ENCODE data around the gene HS3ST3A1. TPM values are rescaled to one million over a fixed set of nuclear protein-coding genes. Genes with fewer than 3 reads are reported as not detected.

HS3ST3A1 gene
- total RNA-seq, 4 donors from 2014 or later = 0.30 to 7.3 TPM; not detected in 2

DNA sequence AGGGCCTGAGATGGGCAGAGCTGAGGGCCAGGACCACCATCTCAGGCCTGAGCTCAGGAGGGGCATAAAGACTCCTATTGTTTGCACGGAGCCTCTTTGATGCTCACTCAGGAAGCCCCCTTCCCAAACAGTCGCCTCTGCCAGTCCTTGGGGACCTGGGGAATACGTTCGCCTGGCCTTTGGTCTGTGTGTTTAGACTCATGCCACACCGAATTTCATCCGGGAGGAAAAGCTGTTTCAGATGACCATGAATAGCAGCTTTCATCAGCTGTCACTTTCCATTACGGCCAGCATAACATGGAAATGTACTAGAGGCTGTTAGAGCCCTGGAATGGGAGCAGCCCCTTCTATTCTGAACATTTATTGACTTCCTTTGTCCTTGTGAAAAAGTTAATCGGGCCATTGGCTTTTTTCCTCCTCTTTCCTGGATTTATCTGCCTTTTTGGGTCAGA is 139.0 kb downstream of the HS3ST3A1 start:
- 41 to 42% methylated on average over 8 of the region's 8 CpGs for WGBS, 2 donors
- H3K27ac ChIP-seq = no peak overlapping the region
- no peak for DNase-seq (ENCODE audit: low spot score in 2 of 2)
- H3K4me3 ChIP-seq = no peak overlapping the region
- TF ChIP-seq, protein P1, sequence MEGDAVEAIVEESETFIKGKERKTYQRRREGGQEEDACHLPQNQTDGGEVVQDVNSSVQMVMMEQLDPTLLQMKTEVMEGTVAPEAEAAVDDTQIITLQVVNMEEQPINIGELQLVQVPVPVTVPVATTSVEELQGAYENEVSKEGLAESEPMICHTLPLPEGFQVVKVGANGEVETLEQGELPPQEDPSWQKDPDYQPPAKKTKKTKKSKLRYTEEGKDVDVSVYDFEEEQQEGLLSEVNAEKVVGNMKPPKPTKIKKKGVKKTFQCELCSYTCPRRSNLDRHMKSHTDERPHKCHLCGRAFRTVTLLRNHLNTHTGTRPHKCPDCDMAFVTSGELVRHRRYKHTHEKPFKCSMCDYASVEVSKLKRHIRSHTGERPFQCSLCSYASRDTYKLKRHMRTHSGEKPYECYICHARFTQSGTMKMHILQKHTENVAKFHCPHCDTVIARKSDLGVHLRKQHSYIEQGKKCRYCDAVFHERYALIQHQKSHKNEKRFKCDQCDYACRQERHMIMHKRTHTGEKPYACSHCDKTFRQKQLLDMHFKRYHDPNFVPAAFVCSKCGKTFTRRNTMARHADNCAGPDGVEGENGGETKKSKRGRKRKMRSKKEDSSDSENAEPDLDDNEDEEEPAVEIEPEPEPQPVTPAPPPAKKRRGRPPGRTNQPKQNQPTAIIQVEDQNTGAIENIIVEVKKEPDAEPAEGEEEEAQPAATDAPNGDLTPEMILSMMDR (IDR thresholded peaks at IDR 0.05) = no peak
- TF ChIP-seq EP300 (IDR thresholded peaks at IDR 0.05) (no peak), POLR2A (IDR thresholded peaks at IDR 0.05) (no peak)
- no peaks in the 10 kb centered on the region for H3K36me3 ChIP-seq
- H3K27me3 ChIP-seq = no peaks in the 10 kb centered on the region
- H3K9me3 ChIP-seq = no peaks in the 10 kb centered on the region
- H3K4me1 ChIP-seq = no peaks in the 10 kb centered on the region

DNA sequence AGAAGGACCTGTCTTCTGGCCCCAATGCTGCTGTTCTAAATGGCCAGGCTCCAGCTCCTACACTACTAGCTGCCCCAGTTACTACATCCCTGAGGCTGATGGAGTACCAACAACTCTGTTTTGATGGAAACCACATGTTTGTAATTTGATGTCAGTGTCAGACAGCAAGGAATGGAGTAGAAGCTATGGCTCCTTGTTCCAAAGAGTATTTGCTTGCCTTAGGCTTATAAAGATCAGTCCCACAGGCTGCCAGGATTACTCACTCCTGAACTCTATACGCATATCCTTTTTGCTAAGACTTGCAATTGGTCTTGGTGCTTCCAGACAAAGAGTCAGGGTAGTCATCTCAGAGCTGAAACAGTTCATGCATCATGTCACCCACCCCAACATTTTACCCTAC is 139.6 kb downstream of the HS3ST3A1 start:
- Histone ChIP-seq H3K9me3 (no peaks in the 10 kb centered on the region), H3K4me1 (no peaks in the 10 kb centered on the region), H3K4me3 (no peak overlapping the region), H3K27me3 (no peaks in the 10 kb centered on the region), H3K36me3 (no peaks in the 10 kb centered on the region), H3K27ac (no peak overlapping the region)
- 82 to 100% methylated on average over 1 of the region's 1 CpG for WGBS, 2 donors
- TF ChIP-seq POLR2A (IDR thresholded peaks at IDR 0.05) = no peak
- no peak for TF ChIP-seq EP300 (IDR thresholded peaks at IDR 0.05)
- TF ChIP-seq, protein P1 (IDR thresholded peaks at IDR 0.05) = no peak
- DNase-seq (ENCODE audit: low spot score in 2 of 2) = no peak

DNA sequence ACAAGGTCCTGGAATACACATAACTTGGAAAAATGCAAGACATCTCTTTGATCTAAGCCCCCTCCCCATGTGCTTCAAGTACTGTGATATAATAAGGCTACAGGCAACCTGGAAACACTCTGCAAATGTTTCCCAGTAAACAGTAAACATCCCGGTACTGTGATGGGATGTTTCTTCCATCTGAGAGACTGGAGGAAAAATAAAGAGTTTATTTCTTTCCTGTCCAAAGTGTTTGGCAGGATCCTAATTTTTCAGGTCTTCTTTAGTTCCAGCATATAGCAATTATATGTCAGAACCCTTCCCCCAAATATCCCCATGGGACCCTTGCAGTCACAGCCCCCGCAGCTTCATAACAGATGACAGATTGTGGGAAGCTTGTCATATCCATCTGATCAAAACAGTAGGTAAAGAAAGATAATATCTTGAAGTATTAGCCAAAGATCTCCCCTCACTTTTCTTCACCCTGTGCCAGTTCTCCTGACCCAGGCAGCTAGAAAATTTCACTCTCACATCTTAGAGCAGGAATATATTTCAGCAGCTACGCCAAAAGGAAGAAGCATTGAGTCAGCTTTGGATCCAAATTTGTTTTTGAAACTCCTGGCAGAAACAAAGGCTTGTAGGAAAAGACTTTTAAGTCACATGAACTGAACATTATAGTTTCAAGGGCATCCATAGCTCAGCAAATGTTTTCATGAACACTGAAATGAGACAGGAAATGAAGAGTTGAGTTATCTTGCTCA is 141.3 kb downstream of the HS3ST3A1 start:
- 51 to 61% methylated on average over 3 of the region's 3 CpGs for WGBS, 2 donors
- Histone ChIP-seq H3K27ac (no peak overlapping the region), H3K27me3 (no peaks in the 10 kb centered on the region), H3K36me3 (no peaks in the 10 kb centered on the region), H3K4me3 (no peak overlapping the region), H3K9me3 (no peaks in the 10 kb centered on the region), H3K4me1 (no peaks in the 10 kb centered on the region)
- no peak for DNase-seq (ENCODE audit: low spot score in 2 of 2)
- TF ChIP-seq POLR2A (IDR thresholded peaks at IDR 0.05) = no peak

DNA sequence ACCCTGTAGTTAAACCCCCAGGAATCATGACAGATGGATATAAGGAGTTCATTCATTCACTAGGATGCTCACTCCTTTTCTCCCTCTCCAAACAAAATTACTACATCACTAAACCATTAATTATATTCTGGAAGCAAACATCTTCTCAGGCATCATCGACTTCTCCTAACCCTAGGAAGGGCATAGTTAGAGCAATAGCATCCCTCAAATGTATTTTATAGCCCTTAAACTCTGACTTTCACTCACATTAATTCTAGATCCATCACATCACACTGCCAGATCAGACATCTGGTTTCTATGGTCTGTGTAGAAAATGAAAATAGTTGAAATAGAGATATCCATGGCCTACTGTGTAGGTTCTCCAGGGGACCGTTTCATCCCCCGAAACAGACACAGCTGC is 143.9 kb downstream of the HS3ST3A1 start:
- DNase-seq (ENCODE audit: low spot score in 2 of 2) = no peak
- no peaks in the 10 kb centered on the region for H3K4me1 ChIP-seq
- no peak for TF ChIP-seq EP300 (IDR thresholded peaks at IDR 0.05)
- TF ChIP-seq, protein P1 (IDR thresholded peaks at IDR 0.05) = no peak
- no peak for TF ChIP-seq POLR2A (IDR thresholded peaks at IDR 0.05)
- H3K4me3 ChIP-seq = no peak overlapping the region
- H3K27ac ChIP-seq = no peak overlapping the region
- WGBS, 2 donors = 56 to 73% methylated on average over 3 of the region's 3 CpGs
- no peaks in the 10 kb centered on the region for H3K9me3 ChIP-seq
- no peaks in the 10 kb centered on the region for H3K36me3 ChIP-seq
- H3K27me3 ChIP-seq = no peaks in the 10 kb centered on the region

Small RNA genes within 50 kb of the gene (small RNA-seq; reads per million reads assigned to genes)
- not detected for gene MIR548H3

Data from tibial nerve (tissue), 4 donors.